ENCODE results near the gene SORL1-AS1.

The SORL1-AS1 gene

GRCh38 chr11:121446752-121447156, 6.0 kb downstream of the SORL1-AS1 start:
- peaks cover 0 to 2% of the 10 kb centered on the region in 2 experiments; a peak in 1 of 4 replicates for H3K4me1 ChIP-seq (ENCODE audit: control insufficient read depth in 1 of 2, insufficient read depth in 2 of 2, low read depth in 1 of 2, low read length in 1 of 2)
- H3K4me2 ChIP-seq: no peak overlapping the region
- no peaks in the 10 kb centered on the region for H3F3A ChIP-seq (replicated peaks; ENCODE audit: insufficient read depth)
- H3K4me3 ChIP-seq (ENCODE audit: low read depth in 2 of 2, low read length in 1 of 2): no peak overlapping the region
- H3K27me3 ChIP-seq (ENCODE audit: insufficient read depth): peaks cover 14% of the 10 kb centered on the region; the same call in 1 of the 2 replicates
- ChIA-PET POLR2A (no interaction called here), CTCF (interaction anchor here (0.7 to 2.2 kb wide), 6 partner anchors 10 to 145 kb away, joined by 3 to 11 read pairs (median 4); no protein-coding TSS in a partner anchor)
- H2AFZ ChIP-seq (ENCODE audit: low read depth): no peak overlapping the region
- H3K9me2 ChIP-seq: no peaks in the 10 kb centered on the region
- no peaks in the 10 kb centered on the region for H3K36me3 ChIP-seq (replicated peaks in 1 of 2; ENCODE audit: control insufficient read depth in 1 of 2, insufficient read depth in 2 of 2, low read length in 1 of 2)
- TF ChIP-seq SMC3 (IDR thresholded peaks at IDR 0.05; ENCODE audit: low read depth, low read length) (peak; percentile 49), GATA2 (CRISPR knock-in tag; IDR thresholded peaks at IDR 0.05) (no peak), RAD21 (IDR thresholded peaks at IDR 0.05; ENCODE audit: low read length) (peak; percentile 62), CTCF (IDR thresholded peaks at IDR 0.05) (peak; percentile 39), MEF2A (IDR thresholded peaks at IDR 0.05; ENCODE audit: borderline replicate concordance, low read depth) (no peak)
- TF ChIP-seq, protein P1, sequence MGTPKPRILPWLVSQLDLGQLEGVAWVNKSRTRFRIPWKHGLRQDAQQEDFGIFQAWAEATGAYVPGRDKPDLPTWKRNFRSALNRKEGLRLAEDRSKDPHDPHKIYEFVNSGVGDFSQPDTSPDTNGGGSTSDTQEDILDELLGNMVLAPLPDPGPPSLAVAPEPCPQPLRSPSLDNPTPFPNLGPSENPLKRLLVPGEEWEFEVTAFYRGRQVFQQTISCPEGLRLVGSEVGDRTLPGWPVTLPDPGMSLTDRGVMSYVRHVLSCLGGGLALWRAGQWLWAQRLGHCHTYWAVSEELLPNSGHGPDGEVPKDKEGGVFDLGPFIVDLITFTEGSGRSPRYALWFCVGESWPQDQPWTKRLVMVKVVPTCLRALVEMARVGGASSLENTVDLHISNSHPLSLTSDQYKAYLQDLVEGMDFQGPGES (IDR thresholded peaks at IDR 0.05; ENCODE audit: low read depth, low read length): no peak
- H3K9me3 ChIP-seq: no peaks in the 10 kb centered on the region
- H3K27ac ChIP-seq (ENCODE audit: low read depth in 2 of 2, low read length in 1 of 2): no peak overlapping the region
- no peaks in the 10 kb centered on the region for H4K20me1 ChIP-seq (ENCODE audit: insufficient read depth)
- no peaks in the 10 kb centered on the region for H3K79me2 ChIP-seq (ENCODE audit: insufficient read depth)
- WGBS (ENCODE audit: low lambda C conversion rate): 36% methylated on average over 4 of the region's 4 CpGs
- H3K9ac ChIP-seq: no peak overlapping the region
- DNase-seq: peak; percentile 67

GRCh38 chr11:121445071-121445768, 7.5 kb downstream of the SORL1-AS1 start:
- Histone ChIP-seq H2AFZ (ENCODE audit: low read depth) (no peak overlapping the region), H3F3A (replicated peaks; ENCODE audit: insufficient read depth) (no peaks in the 10 kb centered on the region), H3K9me3 (no peaks in the 10 kb centered on the region), H4K20me1 (ENCODE audit: insufficient read depth) (no peaks in the 10 kb centered on the region), H3K79me2 (ENCODE audit: insufficient read depth) (no peaks in the 10 kb centered on the region), H3K9ac (no peak overlapping the region), H3K4me3 (ENCODE audit: low read depth in 2 of 2, low read length in 1 of 2) (no peak overlapping the region), H3K9me2 (no peaks in the 10 kb centered on the region), H3K4me1 (ENCODE audit: control insufficient read depth in 1 of 2, insufficient read depth in 2 of 2, low read depth in 1 of 2, low read length in 1 of 2) (no peaks in the 10 kb centered on the region; a peak in 1 of 4 replicates), H3K27ac (ENCODE audit: low read depth in 2 of 2, low read length in 1 of 2) (no peak overlapping the region), H3K36me3 (replicated peaks in 1 of 2; ENCODE audit: control insufficient read depth in 1 of 2, insufficient read depth in 2 of 2, low read length in 1 of 2) (no peaks in the 10 kb centered on the region), H3K27me3 (ENCODE audit: insufficient read depth) (no peaks in the 10 kb centered on the region; the same call in 1 of the 2 replicates), H3K4me2 (no peak overlapping the region)
- no peak for TF ChIP-seq NFIC (IDR thresholded peaks at IDR 0.05; ENCODE audit: borderline replicate concordance)
- TF ChIP-seq MEF2A (IDR thresholded peaks at IDR 0.05; ENCODE audit: borderline replicate concordance, low read depth): no peak
- TF ChIP-seq MAX (IDR thresholded peaks at IDR 0.05; ENCODE audit: low read depth): no peak
- TF ChIP-seq ELF1 (IDR thresholded peaks at IDR 0.05): no peak
- no peak for TF ChIP-seq RFX5 (IDR thresholded peaks at IDR 0.05; ENCODE audit: low read length)
- no peak for TF ChIP-seq GATA2 (CRISPR knock-in tag; IDR thresholded peaks at IDR 0.05)
- TF ChIP-seq, protein P1 (IDR thresholded peaks at IDR 0.05; ENCODE audit: low read depth, low read length): no peak
- TF ChIP-seq, protein P2, sequence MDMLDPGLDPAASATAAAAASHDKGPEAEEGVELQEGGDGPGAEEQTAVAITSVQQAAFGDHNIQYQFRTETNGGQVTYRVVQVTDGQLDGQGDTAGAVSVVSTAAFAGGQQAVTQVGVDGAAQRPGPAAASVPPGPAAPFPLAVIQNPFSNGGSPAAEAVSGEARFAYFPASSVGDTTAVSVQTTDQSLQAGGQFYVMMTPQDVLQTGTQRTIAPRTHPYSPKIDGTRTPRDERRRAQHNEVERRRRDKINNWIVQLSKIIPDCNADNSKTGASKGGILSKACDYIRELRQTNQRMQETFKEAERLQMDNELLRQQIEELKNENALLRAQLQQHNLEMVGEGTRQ (IDR thresholded peaks at IDR 0.05; ENCODE audit: borderline replicate concordance, low read depth, low read length): no peak
- TF ChIP-seq FOXM1 (IDR thresholded peaks at IDR 0.05; ENCODE audit: low read depth): no peak
- TF ChIP-seq EP300 (IDR thresholded peaks at IDR 0.05; ENCODE audit: borderline replicate concordance in 1 of 2, low read depth in 1 of 2, low read length in 1 of 2): no peak
- no peak for TF ChIP-seq PBX3 (IDR thresholded peaks at IDR 0.05)
- TF ChIP-seq CTCF (IDR thresholded peaks at IDR 0.05): no peak
- WGBS (ENCODE audit: low lambda C conversion rate): 83% methylated on average over 11 of the region's 14 CpGs
- CTCF ChIA-PET: interaction anchor here (2.7 kb wide), 1 partner anchor 146 kb away, joined by 9 read pairs; no protein-coding TSS in a partner anchor
- DNase-seq: no peak
- POLR2A ChIA-PET: no interaction called here

All from SK-N-SH (cell line).